H1 (cell line): ENCODE results near the gene RAB7B. TPM values are rescaled to one million over a fixed set of nuclear protein-coding genes. Genes with fewer than 3 reads are reported as not detected.

Experiments
- CTCF ChIA-PET: fragments of 300-600 bp; sonication (Branson Sonifier 250); formaldehyde crosslinking; loops from one replicate; lab custom pipeline; 2021; ENCODE audit not compliant: partially characterized antibody; lab: Charles Lee
- POLR2A ChIA-PET: fragments of 300-600 bp; sonication (Branson Sonifier 250); formaldehyde crosslinking; loops from one replicate; lab custom pipeline; 2021; ENCODE audit warnings: inconsistent platforms; ENCODE audit not compliant: partially characterized antibody; lab: Charles Lee
- DNase-seq, 2 experiments: peaks; one replicate each; pipeline versions ENCODE4 v3.0.0 to v3.0.0-alpha.2; 2010 to 2022; ENCODE audit warnings: low spot score in 2 of 2, low read depth in 1 of 2, mixed read lengths in 1 of 2
- FAIRE-seq: peaks from 2 replicates; lab custom pipeline; 2011; peaks lifted over from hg19 to GRCh38; lab: Jason Lieb, UNC
- H2AFZ ChIP-seq: 2 replicates; pipeline ENCODE4 v1.8.1; 2012; ENCODE audit warnings: low read length, inconsistent platforms
- H2AK5ac ChIP-seq: 2 replicates; pipeline ENCODE4 v1.6.1; 2013; ENCODE audit warnings: low read depth, low read length
- H2BK120ac ChIP-seq: replicated peaks from 2 replicates; pipeline ENCODE3; 2013; ENCODE audit warnings: low read depth, low read length, inconsistent platforms
- H2BK12ac ChIP-seq: 2 replicates; pipeline ENCODE4 v1.6.1; 2013; ENCODE audit warnings: low read depth, low read length
- H2BK15ac ChIP-seq: 2 replicates; pipeline ENCODE4 v1.6.1; 2013; ENCODE audit warnings: low read length
- H2BK20ac ChIP-seq: 2 replicates; pipeline ENCODE4 v1.6.1; 2013; ENCODE audit warnings: low read length
- H2BK5ac ChIP-seq: 2 replicates; pipeline ENCODE4 v1.6.1; 2013; ENCODE audit warnings: low read depth, low read length
- H3K14ac ChIP-seq: 2 replicates; pipeline ENCODE4 v1.6.1; 2013; ENCODE audit warnings: inconsistent platforms; ENCODE audit not compliant: insufficient read length
- H3K18ac ChIP-seq: 2 replicates; pipeline ENCODE4 v1.6.1; 2013; ENCODE audit warnings: low read length; ENCODE audit errors: extremely low read depth
- H3K23ac ChIP-seq: 2 replicates; pipeline ENCODE4 v1.6.1; 2013; ENCODE audit warnings: inconsistent platforms; ENCODE audit not compliant: insufficient read length
- H3K23me2 ChIP-seq: 2 replicates; pipeline ENCODE4 v1.6.1; 2013; ENCODE audit warnings: low read depth, low read length
- H3K27ac ChIP-seq: 2 replicates; pipeline ENCODE4 v1.6.1; 2011; ENCODE audit warnings: low read depth, low read length, inconsistent platforms
- H3K27me3 ChIP-seq, 4 experiments: replicated peaks in 1 of 4; 1 replicate in 1 of 4; 2 replicates in 3 of 4; pipeline versions ENCODE4 v1.6.1 to v1.8.1; 2011 to 2013; ENCODE audit warnings: low read length in 3 of 4, mild to moderate bottlenecking in 3 of 4, inconsistent platforms in 2 of 4, mixed read lengths in 2 of 4, moderate library complexity in 1 of 4; ENCODE audit not compliant: control insufficient read depth in 3 of 4, insufficient read depth in 3 of 4; ENCODE audit errors: extremely low read depth in 1 of 4
- H3K36me3 ChIP-seq, 4 experiments: 2 replicates each; pipeline versions ENCODE4 v1.6.1 to v1.8.1; 2011 to 2013; ENCODE audit warnings: mild to moderate bottlenecking in 4 of 4, low read length in 3 of 4, moderate library complexity in 2 of 4, control low read depth in 1 of 4, inconsistent platforms in 1 of 4; ENCODE audit not compliant: insufficient read depth in 4 of 4, control insufficient read depth in 2 of 4
- H3K4ac ChIP-seq: replicated peaks from 2 replicates; pipeline ENCODE3; 2013; ENCODE audit warnings: low read length, low read depth, mixed read lengths, inconsistent platforms; ENCODE audit not compliant: insufficient read length
- H3K4me1 ChIP-seq, 4 experiments: replicated peaks in 1 of 4; 1 replicate in 1 of 4; 2 replicates in 3 of 4; pipeline versions ENCODE4 v1.6.1 to v1.8.1; 2011 to 2013; ENCODE audit warnings: low read length in 3 of 4, inconsistent platforms in 2 of 4, mixed read lengths in 1 of 4; ENCODE audit not compliant: insufficient read depth in 4 of 4, control insufficient read depth in 3 of 4
- H3K4me2 ChIP-seq, 2 experiments: 2 replicates each; pipeline versions ENCODE4 v1.6.1 to v1.8.1; 2011 to 2013; ENCODE audit warnings: low read depth in 2 of 2, low read length in 2 of 2, control low read depth in 1 of 2, inconsistent platforms in 1 of 2, mild to moderate bottlenecking in 1 of 2; ENCODE audit not compliant: insufficient read depth in 1 of 2
- H3K4me3 ChIP-seq, 4 experiments: fragments of 200-600, 300-600 bp in 1 of 4; sonication (generic), shearing (Covaris generic), sonication (Bioruptor Twin) in 1 of 4; 2 replicates each; pipeline versions ENCODE4 v1.5.1 to v1.8.1; 2011 to 2016; ENCODE audit warnings: low read length in 4 of 4, low read depth in 3 of 4, control low read depth in 2 of 4, inconsistent platforms in 2 of 4, mild to moderate bottlenecking in 2 of 4, mixed read lengths in 1 of 4, moderate library complexity in 1 of 4; ENCODE audit not compliant: insufficient read depth in 2 of 4; ENCODE audit errors: extremely low read depth in 1 of 4
- H3K56ac ChIP-seq: replicated peaks from 2 replicates; pipeline ENCODE3; 2013; ENCODE audit warnings: low read depth, mild to moderate bottlenecking, mixed read lengths, low read length, inconsistent platforms; ENCODE audit not compliant: insufficient read length
- H3K79me1 ChIP-seq: 2 replicates; pipeline ENCODE4 v1.6.1; 2013; ENCODE audit warnings: low read depth, low read length, control low read depth
- H3K79me2 ChIP-seq, 2 experiments: 2 replicates each; pipeline versions ENCODE4 v1.6.1 to v1.8.1; 2012 to 2013; ENCODE audit warnings: low read length in 2 of 2, mild to moderate bottlenecking in 2 of 2, inconsistent platforms in 1 of 2; ENCODE audit not compliant: insufficient read depth in 2 of 2, control insufficient read depth in 1 of 2
- H3K9ac ChIP-seq, 4 experiments: replicated peaks in 1 of 4; 1 replicate in 1 of 4; 2 replicates in 3 of 4; pipeline versions ENCODE4 v1.6.1 to v1.8.1; 2011 to 2013; ENCODE audit warnings: low read depth in 3 of 4, low read length in 3 of 4, control low read depth in 2 of 4, mild to moderate bottlenecking in 2 of 4, moderate library complexity in 2 of 4, inconsistent platforms in 1 of 4; ENCODE audit errors: extremely low read depth in 1 of 4
- H3K9me3 ChIP-seq, 2 experiments: 2 replicates each; pipeline versions ENCODE4 v1.6.1 to v1.8.1; 2012 to 2013; ENCODE audit warnings: mild to moderate bottlenecking in 2 of 2, moderate library complexity in 2 of 2, control low read depth in 1 of 2, inconsistent platforms in 1 of 2, low read depth in 1 of 2, low read length in 1 of 2, mixed read lengths in 1 of 2; ENCODE audit not compliant: insufficient read depth in 2 of 2
- H4K20me1 ChIP-seq, 2 experiments: replicated peaks in 1 of 2; 2 replicates each; pipeline versions ENCODE3 to v1.8.1; 2011 to 2013; ENCODE audit warnings: inconsistent platforms in 2 of 2, low read length in 2 of 2, mild to moderate bottlenecking in 1 of 2; ENCODE audit not compliant: insufficient read depth in 2 of 2, control insufficient read depth in 1 of 2
- H4K5ac ChIP-seq: 2 replicates; pipeline ENCODE4 v1.6.1; 2013; ENCODE audit warnings: low read length, low read depth, mixed read lengths, inconsistent platforms; ENCODE audit not compliant: insufficient read length
- H4K8ac ChIP-seq: 2 replicates; pipeline ENCODE4 v1.8.0; 2013; ENCODE audit warnings: mild to moderate bottlenecking, moderate library complexity, low read length, inconsistent platforms; ENCODE audit not compliant: insufficient read depth; ENCODE audit errors: extremely low read depth
- H4K91ac ChIP-seq: replicated peaks from 2 replicates; pipeline ENCODE3; 2013; ENCODE audit warnings: low read length, mixed read lengths, inconsistent platforms; ENCODE audit not compliant: insufficient read length
- CTCF ChIP-seq, 3 experiments: IDR thresholded peaks; 1 replicate in 2 of 3; 2 replicates in 1 of 3; pipeline versions ENCODE4 v1.5.1 to v1.6.1; 2011; ENCODE audit warnings: low read length in 3 of 3, mild to moderate bottlenecking in 3 of 3, inconsistent platforms in 2 of 3, low read depth in 1 of 3, moderate library complexity in 1 of 3; ENCODE audit not compliant: insufficient read depth in 1 of 3; ENCODE audit errors: control extremely low read depth in 1 of 3
- RAD21 ChIP-seq, 2 experiments: IDR thresholded peaks in 1 of 2; conservative IDR thresholded peaks in 1 of 2; 2 replicates each; pipeline ENCODE4 v1.6.1; 2011; ENCODE audit warnings: low read depth in 2 of 2, low read length in 2 of 2, improper control_type of control experiment in 1 of 2, inconsistent platforms in 1 of 2, mild to moderate bottlenecking in 1 of 2, moderate library complexity in 1 of 2
- SP4 ChIP-seq: IDR thresholded peaks from 2 replicates; pipeline ENCODE4 v1.6.1; 2012; ENCODE audit warnings: low read length, inconsistent platforms
- TBP ChIP-seq: IDR thresholded peaks from 2 replicates; pipeline ENCODE4 v1.6.1; 2011; ENCODE audit warnings: low read depth, low read length, improper control_type of control experiment
- WGBS, 2 experiments: shearing (Covaris generic) in 1 of 2; methylation state at CpG; one replicate each; pipeline versions ENCODE4 v1.1.6 to v1.1.7; 2013 to 2015; ENCODE audit warnings: low lambda C conversion rate in 2 of 2, mixed read lengths in 2 of 2, inconsistent platforms in 1 of 2, low coverage in 1 of 2, missing lambda C conversion rate in 1 of 2; ENCODE audit not compliant: insufficient replicate concordance in 2 of 2, insufficient coverage in 1 of 2, insufficient read length in 1 of 2; ENCODE audit errors: extremely low coverage in 1 of 2, missing lambda C conversion rate in 1 of 2; 5-methylcytosine and 5-hydroxymethylcytosine counted together
- polyA plus RNA-seq, 7 experiments: library from polyadenylated mRNA; depleted of rRNA in 3 of 7; stranded (reverse) in 5 of 7; unstranded in 2 of 7; fragments of >200 nt in 5 of 7; fragments of 200-250 nt in 2 of 7; gene quantifications; 1 replicate in 5 of 7; 2 replicates in 1 of 7; 4 replicates in 1 of 7; pipeline versions ENCODE4 v1.2.1 to v1.2.3, GENCODE V29; 2011 to 2013; ENCODE audit warnings: missing spikeins in 2 of 7, mixed read lengths in 2 of 7
- total RNA-seq: library from RNA; stranded (reverse); fragmentation: NEBNext Ultra II Directional; extraction: Animal tissue kit (Norgen Biotek cat#: 25700); gene quantifications from 2 replicates; pipeline ENCODE4 v1.2.1, GENCODE V29; 2021

Gene RAB7B
- total and polyA plus RNA-seq, 2 of the 8 experiments (the other 6 are each of a cell fraction or from before 2014, with no cell fraction given), result 0.05 TPM; not detected in 1

GRCh38 chr1:205983925-205984725 lies 19.1 kb downstream of the RAB7B start:
- H3K56ac ChIP-seq, result no peak overlapping the region
- no peak for FAIRE-seq
- ChIA-PET CTCF (interaction anchor here (0.7 to 13.6 kb wide), 32 partner anchors 9 to 275 kb away, joined by 3 to 262 read pairs (median 4); partner anchors contain the start of gene RAB7B), POLR2A (interaction anchor here (1.2 kb wide), 1 partner anchor 65 kb away, joined by 3 read pairs; no protein-coding TSS in a partner anchor)
- H2AFZ ChIP-seq, result 0 out of 2 replicates have a peak overlapping the region, but pooled peaks have one; percentile 54
- no peak overlapping the region for H3K18ac ChIP-seq
- no peaks in the 10 kb centered on the region for H3K79me2 ChIP-seq
- no peaks in the 10 kb centered on the region for H3K36me3 ChIP-seq
- no peak overlapping the region for H3K14ac ChIP-seq
- H3K27me3 ChIP-seq, result no peaks in the 10 kb centered on the region
- H3K4me1 ChIP-seq, result no peaks in the 10 kb centered on the region; a peak in 2 of 7 replicates
- WGBS, 2 experiments, result 57% methylated on average over 14 of the region's 14 CpGs; no CpG with 5 or more reads in 1 of the 2 experiments
- H2BK20ac ChIP-seq, result no peak overlapping the region
- no peak overlapping the region for H2BK15ac ChIP-seq
- no peak overlapping the region for H3K23ac ChIP-seq
- H2BK5ac ChIP-seq, result no peak overlapping the region; the same call in 1 of the 2 replicates
- H4K8ac ChIP-seq, result no peak overlapping the region
- H3K4ac ChIP-seq, result no peak overlapping the region
- H4K91ac ChIP-seq, result no peak overlapping the region
- no peak overlapping the region for H3K27ac ChIP-seq
- no peak overlapping the region for H3K9ac ChIP-seq
- H3K23me2 ChIP-seq, result no peaks in the 10 kb centered on the region
- no peak overlapping the region for H3K4me3 ChIP-seq
- H4K5ac ChIP-seq, result no peak overlapping the region
- H3K79me1 ChIP-seq, result no peaks in the 10 kb centered on the region
- no peak overlapping the region for H3K4me2 ChIP-seq
- H2AK5ac ChIP-seq, result no peak overlapping the region
- no peaks in the 10 kb centered on the region for H4K20me1 ChIP-seq
- H2BK120ac ChIP-seq, result no peak overlapping the region
- H3K9me3 ChIP-seq, result no peaks in the 10 kb centered on the region
- TF ChIP-seq RAD21 (IDR thresholded peaks at IDR 0.05 in 1 of 2, conservative IDR thresholded peaks at IDR 0.05 in 1 of 2; ENCODE audit: low read depth in 2 of 2, low read length in 2 of 2), result peak; percentile 85 to 93
- peak; percentile 82 for TF ChIP-seq TBP
- no peak for TF ChIP-seq SP4
- TF ChIP-seq CTCF (IDR thresholded peaks at IDR 0.05; ENCODE audit: control extremely low read depth in 1 of 3, insufficient read depth in 1 of 3, low read depth in 1 of 3, low read length in 3 of 3), result peak; percentile 80 to 94 (median 92)
- no peak overlapping the region for H2BK12ac ChIP-seq
- peak in 1 of 2 experiments; percentile 72 for DNase-seq
